OCI-LY7 (cell line): Measurements from ENCODE around the gene HIF1A. TPM values are rescaled to one million over a fixed set of nuclear protein-coding genes. Genes with fewer than 3 reads are reported as not detected.

Experiments
- BruUV-seq: library from RNA; stranded (reverse); fragments of 400-500 nt; replicated peaks from 2 replicates; lab custom pipeline; 2021; lab: Mats Ljungman, UMichigan
- CTCF ChIA-PET: fragments of 300-600 bp; sonication (Branson Sonifier 250); formaldehyde crosslinking; loops from one replicate; lab custom pipeline; 2022; ENCODE audit warnings: antibody characterized with exemption; ENCODE audit not compliant: unreplicated experiment; lab: Charles Lee
- POLR2A ChIA-PET: fragments of 300-600 bp; sonication (Branson Sonifier 250); formaldehyde crosslinking; loops from one replicate; lab custom pipeline; 2022; ENCODE audit warnings: antibody characterized with exemption; lab: Charles Lee
- DNase-seq: peaks from one replicate; pipeline ENCODE4 v3.0.0-alpha.2; 2015; ENCODE audit warnings: low spot score
- H2AFZ ChIP-seq: fragments of 200-600 bp; sonication (generic), shearing (Covaris generic); 2 replicates; pipeline ENCODE4 v1.6.1; 2014; ENCODE audit warnings: mild to moderate bottlenecking, antibody characterized with exemption, low read length, moderate library complexity
- H3K27ac ChIP-seq: fragments of 200-600 bp; sonication (generic); 2 replicates; pipeline ENCODE4 v1.5.1; 2014; ENCODE audit warnings: mixed run types, low read depth, mild to moderate bottlenecking, moderate library complexity, low read length, inconsistent platforms; ENCODE audit not compliant: poor library complexity, severe bottlenecking
- H3K36me3 ChIP-seq: fragments of 200-600 bp; sonication (generic); 2 replicates; pipeline ENCODE4 v1.6.1; 2014; ENCODE audit warnings: mild to moderate bottlenecking, antibody characterized with exemption, low read length, moderate library complexity, mixed read lengths; ENCODE audit not compliant: insufficient read depth
- H3K4me1 ChIP-seq: fragments of 200-600 bp; sonication (generic); 2 replicates; pipeline ENCODE4 v1.5.1; 2014; ENCODE audit warnings: mild to moderate bottlenecking, low read length; ENCODE audit not compliant: insufficient read depth, poor library complexity, severe bottlenecking
- H3K4me2 ChIP-seq: fragments of 200-600 bp; sonication (generic); 2 replicates; pipeline ENCODE4 v1.6.1; 2014; ENCODE audit warnings: mild to moderate bottlenecking, low read length
- H3K4me3 ChIP-seq: fragments of 200-600 bp; sonication (generic); 2 replicates; pipeline ENCODE4 v1.5.1; 2014; ENCODE audit warnings: mild to moderate bottlenecking, low read depth, low read length; ENCODE audit not compliant: poor library complexity, severe bottlenecking
- H3K79me2 ChIP-seq: fragments of 200-600 bp; sonication (generic); 2 replicates; pipeline ENCODE4 v1.6.1; 2016; ENCODE audit warnings: low read depth, mild to moderate bottlenecking, low read length, moderate library complexity, mixed read lengths; ENCODE audit not compliant: insufficient read depth
- H3K9me2 ChIP-seq: fragments of 200-600 bp; sonication (generic); 2 replicates; pipeline ENCODE4 v1.6.1; 2016; ENCODE audit warnings: mild to moderate bottlenecking, low read length, mixed read lengths; ENCODE audit not compliant: insufficient read depth
- H3K9me3 ChIP-seq: fragments of 200-600 bp; sonication (generic); 2 replicates; pipeline ENCODE4 v1.6.1; 2014; ENCODE audit warnings: mild to moderate bottlenecking, mixed run types, low read length, mixed read lengths
- H4K20me1 ChIP-seq: fragments of 200-600 bp; sonication (generic); 2 replicates; pipeline ENCODE4 v1.6.1; 2014; ENCODE audit warnings: mild to moderate bottlenecking, antibody characterized with exemption, low read length, moderate library complexity, mixed read lengths; ENCODE audit not compliant: insufficient read depth
- CTCF ChIP-seq: fragments of 200-600 bp; sonication (generic); conservative IDR thresholded peaks from 2 replicates; pipeline ENCODE4 v1.5.1; 2014; ENCODE audit warnings: mild to moderate bottlenecking, antibody characterized with exemption, low read length, moderate library complexity, mixed read lengths
- EZH2phosphoT487 ChIP-seq: fragments of 200-600 bp; sonication (generic); IDR thresholded peaks from 2 replicates; pipeline ENCODE4 v1.6.1; 2018; ENCODE audit warnings: low read depth, borderline replicate concordance, mild to moderate bottlenecking, mixed run types, antibody characterized with exemption, low read length, moderate library complexity, mixed read lengths
- intact Hi-C: fragments of 100-400 bp; cut with micrococcal nuclease; formaldehyde crosslinking; loops from one replicate; pipeline ENCODE4 v1.10.0; 2022; ENCODE audit not compliant: unreplicated experiment
- total RNA-seq, 2 experiments: library from RNA; depleted of rRNA in 1 of 2; stranded (reverse); fragments of >200 nt in 1 of 2; shearing (Covaris generic) in 1 of 2; gene quantifications; 2 replicates each; pipeline ENCODE4 v1.2.3, GENCODE V29; 2014 to 2022

The HIF1A gene
- total RNA-seq, 2 experiments from 2014 or later = 71.7 to 88.1 TPM

GRCh38 chr14:61677479-61677878, 17.8 kb upstream of the HIF1A start:
- no peak overlapping the region for H3K27ac ChIP-seq
- CTCF ChIA-PET = no interaction called here
- no peak overlapping the region for H3K4me2 ChIP-seq
- no peak for TF ChIP-seq CTCF
- TF ChIP-seq EZH2phosphoT487 = no peak
- H2AFZ ChIP-seq = no peak overlapping the region
- intact Hi-C loops = no loop called here
- no peaks in the 10 kb centered on the region for H3K9me3 ChIP-seq
- POLR2A ChIA-PET = no interaction called here
- H3K36me3 ChIP-seq = no peaks in the 10 kb centered on the region
- H3K79me2 ChIP-seq = no peaks in the 10 kb centered on the region
- H3K4me1 ChIP-seq = no peaks in the 10 kb centered on the region
- H3K4me3 ChIP-seq = no peak overlapping the region
- no peaks in the 10 kb centered on the region for H3K9me2 ChIP-seq
- BruUV-seq = no TSS peak
- H4K20me1 ChIP-seq = no peaks in the 10 kb centered on the region
- no peak for DNase-seq

- POLR2A ChIA-PET = interaction anchor here (0.6 to 1.8 kb wide), 5 partner anchors 12 to 205 kb away, joined by 3 to 7 read pairs (median 3); no protein-coding TSS in a partner anchor
- H3K4me1 ChIP-seq = no peaks in the 10 kb centered on the region
- intact Hi-C loops = no loop called here
- H3K4me2 ChIP-seq = no peak overlapping the region
- no peaks in the 10 kb centered on the region for H4K20me1 ChIP-seq
- no TSS peak for BruUV-seq
- H3K9me3 ChIP-seq = no peaks in the 10 kb centered on the region
- no peak overlapping the region for H3K4me3 ChIP-seq
- TF ChIP-seq CTCF (no peak), EZH2phosphoT487 (no peak)
- no peaks in the 10 kb centered on the region for H3K36me3 ChIP-seq
- H3K27ac ChIP-seq = no peak overlapping the region
- CTCF ChIA-PET = interaction anchor here (0.6 kb wide), 1 partner anchor 1012 kb away, joined by 3 read pairs; no protein-coding TSS in a partner anchor
- DNase-seq = no peak
- no peak overlapping the region for H2AFZ ChIP-seq
- H3K79me2 ChIP-seq = no peaks in the 10 kb centered on the region
- H3K9me2 ChIP-seq = no peaks in the 10 kb centered on the region
These were observed 16.3 kb upstream of the HIF1A start for GRCh38 chr14:61678975-61679374.

DNA sequence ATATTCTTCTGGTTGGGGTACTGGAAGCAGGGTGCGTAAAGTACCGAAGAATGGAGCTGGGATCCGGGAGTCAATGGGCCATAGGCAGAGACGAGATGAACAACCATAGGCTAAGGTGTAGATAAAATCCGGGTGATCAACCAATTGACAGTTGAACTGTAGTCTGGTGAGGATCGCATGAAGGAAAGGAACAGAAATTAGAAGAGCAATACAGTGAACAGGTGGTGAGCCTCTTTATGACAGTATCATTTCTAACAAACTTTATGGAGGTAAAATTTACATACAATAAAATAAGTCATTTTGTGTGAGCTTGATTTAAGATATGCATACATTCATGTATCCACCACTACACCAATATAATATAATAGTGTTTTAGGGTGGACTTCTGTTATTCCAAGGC, 13.9 kb upstream of the HIF1A start:
- POLR2A ChIA-PET = interaction anchor here (0.5 to 1.4 kb wide), 2 partner anchors 18 to 78 kb away, joined by 3 to 5 read pairs; no protein-coding TSS in a partner anchor
- Histone ChIP-seq H3K9me2 (no peaks in the 10 kb centered on the region), H3K4me3 (no peak overlapping the region), H3K36me3 (no peaks in the 10 kb centered on the region), H3K27ac (no peak overlapping the region), H4K20me1 (no peaks in the 10 kb centered on the region), H3K4me2 (no peak overlapping the region), H3K4me1 (no peaks in the 10 kb centered on the region), H3K79me2 (no peaks in the 10 kb centered on the region), H2AFZ (no peak overlapping the region), H3K9me3 (no peaks in the 10 kb centered on the region)
- intact Hi-C loops = no loop called here
- BruUV-seq = no TSS peak
- TF ChIP-seq CTCF (no peak), EZH2phosphoT487 (no peak)
- CTCF ChIA-PET = interaction anchor here (1.4 kb wide), 1 partner anchor 10 kb away, joined by 3 read pairs; no protein-coding TSS in a partner anchor
- no peak for DNase-seq
